HEK293T (cell line): ENCODE data around the gene CES2.

Source experiments
- SP1 ChIP-seq: fragments of 450-650 bp; IDR thresholded peaks from 2 replicates; pipeline ENCODE4 v1.6.1; 2017
- TARDBP ChIP-seq: fragments of 450-650 bp; IDR thresholded peaks from 2 replicates; pipeline ENCODE4 v1.6.1; 2016

DNA sequence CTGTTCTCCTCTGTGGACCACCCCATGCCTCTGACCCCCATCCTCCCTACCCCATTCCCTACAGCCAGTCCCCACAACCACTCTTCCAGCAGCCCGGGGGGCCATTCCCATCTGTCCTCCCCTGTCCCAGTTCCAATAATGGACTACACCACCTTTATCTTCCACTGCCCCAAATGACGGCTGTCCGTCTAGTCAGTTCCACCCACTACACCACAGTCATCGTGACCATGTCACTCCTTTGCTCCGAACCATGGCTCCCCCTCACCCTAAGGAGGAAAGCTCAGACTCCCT lies 39.7 kb upstream of the CES2 start:
- no peak for TF ChIP-seq TARDBP
- no peak for TF ChIP-seq SP1
